H1 (cell line): ENCODE results near the gene RAB14. TPM values are rescaled to one million over a fixed set of nuclear protein-coding genes. Genes with fewer than 3 reads are reported as not detected.

Source experiments
- CTCF ChIA-PET: fragments of 300-600 bp; sonication (Branson Sonifier 250); formaldehyde crosslinking; loops from one replicate; lab custom pipeline; 2021; ENCODE audit not compliant: partially characterized antibody; lab: Charles Lee
- POLR2A ChIA-PET: fragments of 300-600 bp; sonication (Branson Sonifier 250); formaldehyde crosslinking; loops from one replicate; lab custom pipeline; 2021; ENCODE audit warnings: inconsistent platforms; ENCODE audit not compliant: partially characterized antibody; lab: Charles Lee
- DNase-seq, 2 experiments: peaks; one replicate each; pipeline versions ENCODE4 v3.0.0 to v3.0.0-alpha.2; 2010 to 2022; ENCODE audit warnings: low spot score in 2 of 2, low read depth in 1 of 2, mixed read lengths in 1 of 2
- FAIRE-seq: peaks from 2 replicates; lab custom pipeline; 2011; peaks lifted over from hg19 to GRCh38; lab: Jason Lieb, UNC
- H2AFZ ChIP-seq: 2 replicates; pipeline ENCODE4 v1.8.1; 2012; ENCODE audit warnings: low read length, inconsistent platforms
- H2AK5ac ChIP-seq: 2 replicates; pipeline ENCODE4 v1.6.1; 2013; ENCODE audit warnings: low read depth, low read length
- H2BK120ac ChIP-seq: replicated peaks from 2 replicates; pipeline ENCODE3; 2013; ENCODE audit warnings: low read depth, low read length, inconsistent platforms
- H2BK12ac ChIP-seq: 2 replicates; pipeline ENCODE4 v1.6.1; 2013; ENCODE audit warnings: low read depth, low read length
- H2BK15ac ChIP-seq: 2 replicates; pipeline ENCODE4 v1.6.1; 2013; ENCODE audit warnings: low read length
- H2BK20ac ChIP-seq: 2 replicates; pipeline ENCODE4 v1.6.1; 2013; ENCODE audit warnings: low read length
- H2BK5ac ChIP-seq: 2 replicates; pipeline ENCODE4 v1.6.1; 2013; ENCODE audit warnings: low read depth, low read length
- H3K14ac ChIP-seq: 2 replicates; pipeline ENCODE4 v1.6.1; 2013; ENCODE audit warnings: inconsistent platforms; ENCODE audit not compliant: insufficient read length
- H3K18ac ChIP-seq: 2 replicates; pipeline ENCODE4 v1.6.1; 2013; ENCODE audit warnings: low read length; ENCODE audit errors: extremely low read depth
- H3K23ac ChIP-seq: 2 replicates; pipeline ENCODE4 v1.6.1; 2013; ENCODE audit warnings: inconsistent platforms; ENCODE audit not compliant: insufficient read length
- H3K23me2 ChIP-seq: 2 replicates; pipeline ENCODE4 v1.6.1; 2013; ENCODE audit warnings: low read depth, low read length
- H3K27ac ChIP-seq: 2 replicates; pipeline ENCODE4 v1.6.1; 2011; ENCODE audit warnings: low read depth, low read length, inconsistent platforms
- H3K27me3 ChIP-seq, 4 experiments: replicated peaks in 1 of 4; 1 replicate in 1 of 4; 2 replicates in 3 of 4; pipeline versions ENCODE4 v1.6.1 to v1.8.1; 2011 to 2013; ENCODE audit warnings: low read length in 3 of 4, mild to moderate bottlenecking in 3 of 4, inconsistent platforms in 2 of 4, mixed read lengths in 2 of 4, moderate library complexity in 1 of 4; ENCODE audit not compliant: control insufficient read depth in 3 of 4, insufficient read depth in 3 of 4; ENCODE audit errors: extremely low read depth in 1 of 4
- H3K36me3 ChIP-seq, 4 experiments: 2 replicates each; pipeline versions ENCODE4 v1.6.1 to v1.8.1; 2011 to 2013; ENCODE audit warnings: mild to moderate bottlenecking in 4 of 4, low read length in 3 of 4, moderate library complexity in 2 of 4, control low read depth in 1 of 4, inconsistent platforms in 1 of 4; ENCODE audit not compliant: insufficient read depth in 4 of 4, control insufficient read depth in 2 of 4
- H3K4ac ChIP-seq: replicated peaks from 2 replicates; pipeline ENCODE3; 2013; ENCODE audit warnings: low read length, low read depth, mixed read lengths, inconsistent platforms; ENCODE audit not compliant: insufficient read length
- H3K4me1 ChIP-seq, 4 experiments: replicated peaks in 1 of 4; 1 replicate in 1 of 4; 2 replicates in 3 of 4; pipeline versions ENCODE4 v1.6.1 to v1.8.1; 2011 to 2013; ENCODE audit warnings: low read length in 3 of 4, inconsistent platforms in 2 of 4, mixed read lengths in 1 of 4; ENCODE audit not compliant: insufficient read depth in 4 of 4, control insufficient read depth in 3 of 4
- H3K4me2 ChIP-seq, 2 experiments: 2 replicates each; pipeline versions ENCODE4 v1.6.1 to v1.8.1; 2011 to 2013; ENCODE audit warnings: low read depth in 2 of 2, low read length in 2 of 2, control low read depth in 1 of 2, inconsistent platforms in 1 of 2, mild to moderate bottlenecking in 1 of 2; ENCODE audit not compliant: insufficient read depth in 1 of 2
- H3K4me3 ChIP-seq, 4 experiments: fragments of 200-600, 300-600 bp in 1 of 4; sonication (generic), shearing (Covaris generic), sonication (Bioruptor Twin) in 1 of 4; 2 replicates each; pipeline versions ENCODE4 v1.5.1 to v1.8.1; 2011 to 2016; ENCODE audit warnings: low read length in 4 of 4, low read depth in 3 of 4, control low read depth in 2 of 4, inconsistent platforms in 2 of 4, mild to moderate bottlenecking in 2 of 4, mixed read lengths in 1 of 4, moderate library complexity in 1 of 4; ENCODE audit not compliant: insufficient read depth in 2 of 4; ENCODE audit errors: extremely low read depth in 1 of 4
- H3K56ac ChIP-seq: replicated peaks from 2 replicates; pipeline ENCODE3; 2013; ENCODE audit warnings: low read depth, mild to moderate bottlenecking, mixed read lengths, low read length, inconsistent platforms; ENCODE audit not compliant: insufficient read length
- H3K79me1 ChIP-seq: 2 replicates; pipeline ENCODE4 v1.6.1; 2013; ENCODE audit warnings: low read depth, low read length, control low read depth
- H3K79me2 ChIP-seq, 2 experiments: 2 replicates each; pipeline versions ENCODE4 v1.6.1 to v1.8.1; 2012 to 2013; ENCODE audit warnings: low read length in 2 of 2, mild to moderate bottlenecking in 2 of 2, inconsistent platforms in 1 of 2; ENCODE audit not compliant: insufficient read depth in 2 of 2, control insufficient read depth in 1 of 2
- H3K9ac ChIP-seq, 4 experiments: replicated peaks in 1 of 4; 1 replicate in 1 of 4; 2 replicates in 3 of 4; pipeline versions ENCODE4 v1.6.1 to v1.8.1; 2011 to 2013; ENCODE audit warnings: low read depth in 3 of 4, low read length in 3 of 4, control low read depth in 2 of 4, mild to moderate bottlenecking in 2 of 4, moderate library complexity in 2 of 4, inconsistent platforms in 1 of 4; ENCODE audit errors: extremely low read depth in 1 of 4
- H3K9me3 ChIP-seq, 2 experiments: 2 replicates each; pipeline versions ENCODE4 v1.6.1 to v1.8.1; 2012 to 2013; ENCODE audit warnings: mild to moderate bottlenecking in 2 of 2, moderate library complexity in 2 of 2, control low read depth in 1 of 2, inconsistent platforms in 1 of 2, low read depth in 1 of 2, low read length in 1 of 2, mixed read lengths in 1 of 2; ENCODE audit not compliant: insufficient read depth in 2 of 2
- H4K20me1 ChIP-seq, 2 experiments: replicated peaks in 1 of 2; 2 replicates each; pipeline versions ENCODE3 to v1.8.1; 2011 to 2013; ENCODE audit warnings: inconsistent platforms in 2 of 2, low read length in 2 of 2, mild to moderate bottlenecking in 1 of 2; ENCODE audit not compliant: insufficient read depth in 2 of 2, control insufficient read depth in 1 of 2
- H4K5ac ChIP-seq: 2 replicates; pipeline ENCODE4 v1.6.1; 2013; ENCODE audit warnings: low read length, low read depth, mixed read lengths, inconsistent platforms; ENCODE audit not compliant: insufficient read length
- H4K8ac ChIP-seq: 2 replicates; pipeline ENCODE4 v1.8.0; 2013; ENCODE audit warnings: mild to moderate bottlenecking, moderate library complexity, low read length, inconsistent platforms; ENCODE audit not compliant: insufficient read depth; ENCODE audit errors: extremely low read depth
- H4K91ac ChIP-seq: replicated peaks from 2 replicates; pipeline ENCODE3; 2013; ENCODE audit warnings: low read length, mixed read lengths, inconsistent platforms; ENCODE audit not compliant: insufficient read length
- ASH2L ChIP-seq: fragments of 200-600, 300-600 bp; sonication (generic); IDR thresholded peaks from one replicate; pipeline ENCODE4 v1.7.1; 2017; ENCODE audit warnings: low read length
- CHD2 ChIP-seq: IDR thresholded peaks from 2 replicates; pipeline ENCODE4 v1.6.1; 2012; ENCODE audit warnings: low read length, improper control_type of control experiment
- CREB1 ChIP-seq: IDR thresholded peaks from 2 replicates; pipeline ENCODE4 v1.6.1; 2012; ENCODE audit warnings: inconsistent platforms
- CTCF ChIP-seq, 3 experiments: IDR thresholded peaks; 1 replicate in 2 of 3; 2 replicates in 1 of 3; pipeline versions ENCODE4 v1.5.1 to v1.6.1; 2011; ENCODE audit warnings: low read length in 3 of 3, mild to moderate bottlenecking in 3 of 3, inconsistent platforms in 2 of 3, low read depth in 1 of 3, moderate library complexity in 1 of 3; ENCODE audit not compliant: insufficient read depth in 1 of 3; ENCODE audit errors: control extremely low read depth in 1 of 3
- HDAC2 ChIP-seq, 2 experiments: fragments of 300-600 bp in 1 of 2; sonication (generic) in 1 of 2; IDR thresholded peaks; 2 replicates each; pipeline ENCODE4 v1.6.1; 2011 to 2012; ENCODE audit warnings: low read depth in 2 of 2, low read length in 2 of 2, mild to moderate bottlenecking in 2 of 2, moderate library complexity in 2 of 2, borderline replicate concordance in 1 of 2, inconsistent platforms in 1 of 2
- PHF8 ChIP-seq: fragments of 200-600 bp; sonication (generic); conservative IDR thresholded peaks from 2 replicates; pipeline ENCODE4 v1.7.1; 2012; ENCODE audit warnings: low read depth, mild to moderate bottlenecking, inconsistent platforms, low read length, moderate library complexity
- RAD21 ChIP-seq, 2 experiments: IDR thresholded peaks in 1 of 2; conservative IDR thresholded peaks in 1 of 2; 2 replicates each; pipeline ENCODE4 v1.6.1; 2011; ENCODE audit warnings: low read depth in 2 of 2, low read length in 2 of 2, improper control_type of control experiment in 1 of 2, inconsistent platforms in 1 of 2, mild to moderate bottlenecking in 1 of 2, moderate library complexity in 1 of 2
- SRF ChIP-seq: IDR thresholded peaks from 2 replicates; pipeline ENCODE4 v1.6.1; 2011; ENCODE audit warnings: mild to moderate bottlenecking, low read depth, low read length, moderate library complexity
- TEAD4 ChIP-seq: IDR thresholded peaks from 2 replicates; pipeline ENCODE4 v1.6.1; 2012; ENCODE audit warnings: low read depth, low read length, inconsistent platforms, mixed read lengths
- WGBS, 2 experiments: shearing (Covaris generic) in 1 of 2; methylation state at CpG; one replicate each; pipeline versions ENCODE4 v1.1.6 to v1.1.7; 2013 to 2015; ENCODE audit warnings: low lambda C conversion rate in 2 of 2, mixed read lengths in 2 of 2, inconsistent platforms in 1 of 2, low coverage in 1 of 2, missing lambda C conversion rate in 1 of 2; ENCODE audit not compliant: insufficient replicate concordance in 2 of 2, insufficient coverage in 1 of 2, insufficient read length in 1 of 2; ENCODE audit errors: extremely low coverage in 1 of 2, missing lambda C conversion rate in 1 of 2; 5-methylcytosine and 5-hydroxymethylcytosine counted together
- polyA plus RNA-seq, 7 experiments: library from polyadenylated mRNA; depleted of rRNA in 3 of 7; stranded (reverse) in 5 of 7; unstranded in 2 of 7; fragments of >200 nt in 5 of 7; fragments of 200-250 nt in 2 of 7; gene quantifications; 1 replicate in 5 of 7; 2 replicates in 1 of 7; 4 replicates in 1 of 7; pipeline versions ENCODE4 v1.2.1 to v1.2.3, GENCODE V29; 2011 to 2013; ENCODE audit warnings: missing spikeins in 2 of 7, mixed read lengths in 2 of 7
- total RNA-seq: library from RNA; stranded (reverse); fragmentation: NEBNext Ultra II Directional; extraction: Animal tissue kit (Norgen Biotek cat#: 25700); gene quantifications from 2 replicates; pipeline ENCODE4 v1.2.1, GENCODE V29; 2021

RAB14 gene
- total and polyA plus RNA-seq, 2 of the 8 experiments (the other 6 are each of a cell fraction or from before 2014, with no cell fraction given), result 9.1 to 44.8 TPM

- no peaks in the 10 kb centered on the region for H3K27me3 ChIP-seq
- POLR2A ChIA-PET, result interaction anchor here (0.7 to 1.3 kb wide), 2 partner anchors 55 to 61 kb away, joined by 3 to 5 read pairs; partner anchors contain the start of gene GSN
- no peak overlapping the region for H4K5ac ChIP-seq
- no peak overlapping the region; the same call in 1 of the 2 replicates for H2AFZ ChIP-seq
- H2BK15ac ChIP-seq, result peak overlapping the region; percentile 8; the same call in 1 of the 2 replicates
- H4K20me1 ChIP-seq, result no peaks in the 10 kb centered on the region
- H3K79me2 ChIP-seq, result no peaks in the 10 kb centered on the region
- FAIRE-seq (peak; percentile 83), DNase-seq (peak; percentile 74 to 93)
- no peaks in the 10 kb centered on the region for H3K9me3 ChIP-seq
- 0 out of 2 replicates have a peak, but pooled peaks cover 2% of the 10 kb centered on the region for H3K23me2 ChIP-seq
- CTCF ChIA-PET, result interaction anchor here (0.6 to 5.4 kb wide), 47 partner anchors 9 to 412 kb away, joined by 3 to 70 read pairs (median 8); partner anchors contain the start of genes GSN and RAB14
- H3K14ac ChIP-seq, result no peak overlapping the region
- H3K4ac ChIP-seq, result no peak overlapping the region
- no peak overlapping the region for H2AK5ac ChIP-seq
- H3K4me3 ChIP-seq, result no peak overlapping the region
- no peak overlapping the region for H2BK120ac ChIP-seq
- H4K91ac ChIP-seq, result no peak overlapping the region
- no peak overlapping the region for H3K9ac ChIP-seq
- H2BK5ac ChIP-seq, result no peak overlapping the region
- peaks cover 0 to 6% (median 1%) of the 10 kb centered on the region in 4 experiments; a peak in 3 of 7 replicates for H3K4me1 ChIP-seq
- H3K27ac ChIP-seq, result no peak overlapping the region
- H3K56ac ChIP-seq, result no peak overlapping the region
- no peaks in the 10 kb centered on the region for H3K79me1 ChIP-seq
- WGBS, 2 experiments, result 30% methylated on average over 9 of the region's 9 CpGs; no CpG with 5 or more reads in 1 of the 2 experiments
- H3K18ac ChIP-seq, result no peak overlapping the region
- no peak overlapping the region for H4K8ac ChIP-seq
- H3K4me2 ChIP-seq, result no peak overlapping the region
- peak overlapping the region; percentile 24 for H2BK20ac ChIP-seq
- no peaks in the 10 kb centered on the region for H3K36me3 ChIP-seq
- peak overlapping the region; percentile 30; the same call in 1 of the 2 replicates for H2BK12ac ChIP-seq
- H3K23ac ChIP-seq, result no peak overlapping the region
- TF ChIP-seq ASH2L, result no peak
- TF ChIP-seq HDAC2 (IDR thresholded peaks at IDR 0.05; ENCODE audit: borderline replicate concordance in 1 of 2, low read depth in 2 of 2, low read length in 2 of 2), result no peak
- no peak for TF ChIP-seq PHF8
- no peak for TF ChIP-seq CHD2
- no peak for TF ChIP-seq SRF
- 0 out of 2 replicates have a peak, but pooled peaks have one; percentile 51 for TF ChIP-seq CREB1
- TF ChIP-seq RAD21 (IDR thresholded peaks at IDR 0.05 in 1 of 2, conservative IDR thresholded peaks at IDR 0.05 in 1 of 2; ENCODE audit: low read depth in 2 of 2, low read length in 2 of 2), result peak; percentile 100
- peak; percentile 96 to 98 (median 98) for TF ChIP-seq CTCF (IDR thresholded peaks at IDR 0.05; ENCODE audit: control extremely low read depth in 1 of 3, insufficient read depth in 1 of 3, low read depth in 1 of 3, low read length in 3 of 3)
- 0 out of 2 replicates have a peak, but pooled peaks have one; percentile 21 for TF ChIP-seq TEAD4
Observed at GRCh38 chr9:121213136-121213806, 11.6 kb upstream of the RAB14 start.
